Transverse colon (tissue), 4 donors: Measurements from ENCODE around the gene NOVA1. TPM values are rescaled to one million over a fixed set of nuclear protein-coding genes. Genes with fewer than 3 reads are reported as not detected.
A peak's percentile ranks its signal among the peaks of the same experiment; 100 is the strongest.
"Not testable (repeated sequence)": the region's sequence is repeated elsewhere in the genome, so short reads cannot be mapped to it uniquely, and the experiment has no call there.

Experiments used
- DNase-seq: peaks from one replicate; pipeline ENCODE4 v3.0.0-alpha.2; 2019
- H3K27ac ChIP-seq, 4 donors: fragments of 200-600 bp; sonication (generic); 2 replicates each; pipeline ENCODE4 v1.5.1; 2016 to 2018; ENCODE audit warnings: inconsistent platforms in 4 of 4
- H3K27me3 ChIP-seq: fragments of 200-600 bp; sonication (generic); 2 replicates; pipeline ENCODE4 v1.5.1; 2017; ENCODE audit warnings: inconsistent platforms
- H3K36me3 ChIP-seq, 4 donors: fragments of 200-600 bp; sonication (generic); 2 replicates each; pipeline ENCODE4 v1.5.1; 2017 to 2019; ENCODE audit warnings: inconsistent platforms in 4 of 4
- H3K4me1 ChIP-seq, 4 donors: fragments of 200-600 bp; sonication (generic); 2 replicates each; pipeline ENCODE4 v1.5.1; 2017 to 2020; ENCODE audit warnings: inconsistent platforms in 4 of 4
- H3K4me3 ChIP-seq, 4 donors: fragments of 200-600 bp; sonication (generic); 1 replicate in 1 of 4; 2 replicates in 3 of 4; pipeline versions ENCODE4 v1.5.1 to v1.6.1; 2017 to 2019; ENCODE audit warnings: inconsistent platforms in 4 of 4
- H3K9me3 ChIP-seq, 2 donors: fragments of 200-600 bp; sonication (generic); 2 replicates each; pipeline ENCODE4 v1.5.1; 2017 to 2019; ENCODE audit warnings: inconsistent platforms in 2 of 2
- CTCF ChIP-seq, 5 experiments: fragments of 200-600 bp in 3 of 5; fragments of 450-650 bp in 2 of 5; sonication (generic) in 3 of 5; IDR thresholded peaks; 1 replicate in 2 of 5; 2 replicates in 3 of 5; pipeline ENCODE4 v1.5.1; 2016 to 2017; ENCODE audit warnings: antibody characterized with exemption in 5 of 5, inconsistent platforms in 3 of 5, mild to moderate bottlenecking in 2 of 5, moderate library complexity in 1 of 5
- EP300 ChIP-seq: sonication (generic); formaldehyde crosslinking; IDR thresholded peaks from one replicate; pipeline ENCODE4 v1.6.1; 2017; ENCODE audit warnings: antibody characterized with exemption, low read depth
- POLR2A ChIP-seq: fragments of 450-650 bp; IDR thresholded peaks from one replicate; pipeline ENCODE4 v1.6.1; 2016; ENCODE audit warnings: antibody characterized with exemption, mild to moderate bottlenecking, moderate library complexity
- POLR2AphosphoS5 ChIP-seq, 3 donors: sonication (generic); formaldehyde crosslinking; IDR thresholded peaks; one replicate each; pipeline ENCODE4 v1.6.1; 2016; ENCODE audit warnings: antibody characterized with exemption in 3 of 3
- WGBS, 2 donors: methylation state at CpG; one replicate each; pipeline ENCODE4 v1.1.5; 2018; ENCODE audit warnings: low coverage in 1 of 2; 5-methylcytosine and 5-hydroxymethylcytosine counted together
- in situ Hi-C, 4 donors: fragments of 200-750 bp; cut with MboI; loops; one replicate each; pipeline versions ENCODE4 v1.15.0 to v1.15.1; 2017; ENCODE audit warnings: low sequenced_read_pairs in 3 of 4, low pct_ligation_motif_present in 1 of 4, low pct_unique_long_range_greater_than_20kb in 1 of 4
- intact Hi-C: fragments of 100-400 bp; cut with DNase I; formaldehyde crosslinking; loops from one replicate; pipeline ENCODE4 v1.15.1; 2023; ENCODE audit warnings: low total_unique reads
- total RNA-seq, 4 donors: library from RNA; depleted of rRNA; stranded (reverse); fragments of >200 nt; gene quantifications; one replicate each; pipeline ENCODE4 v1.1.0, GENCODE V29; 2016

The NOVA1 gene
- total RNA-seq: 10 to 100 TPM in 1 of 4 donors, 1 to 10 TPM in 3; 3.1 to 20.2 (median 6.2) TPM

GRCh38 chr14:26597589-26598080, at the start of gene NOVA1:
Gene NOVA1, minus strand, starts transcription at chr14:26598033. Its CDS starts 597 bp downstream, at chr14:26597436.
- TF ChIP-seq CTCF (IDR thresholded peaks at IDR 0.05) (no peak), POLR2A (peak; percentile 40)
- H3K27ac ChIP-seq: peak within 1 kb of the TSS; percentile 87 to 95 (median 92)
- H3K9me3 ChIP-seq: no peaks in the 10 kb centered on the region
- peak within 1 kb of the TSS; percentile 63 to 74 (median 72) for H3K4me3 ChIP-seq
- H3K27me3 ChIP-seq: no peaks in the 10 kb centered on the region
- H3K4me1 ChIP-seq: peaks cover 0 to 3% (median 1%) of the 10 kb centered on the region in 4 donors
- no peaks in the 10 kb centered on the region for H3K36me3 ChIP-seq
- intact Hi-C loops (no loop called here), in situ Hi-C loops (no loop called here)
- 0 to 13% methylated on average over 12 to 36 of the region's 36 CpGs for WGBS, 2 donors
- no peak for DNase-seq

DNA sequence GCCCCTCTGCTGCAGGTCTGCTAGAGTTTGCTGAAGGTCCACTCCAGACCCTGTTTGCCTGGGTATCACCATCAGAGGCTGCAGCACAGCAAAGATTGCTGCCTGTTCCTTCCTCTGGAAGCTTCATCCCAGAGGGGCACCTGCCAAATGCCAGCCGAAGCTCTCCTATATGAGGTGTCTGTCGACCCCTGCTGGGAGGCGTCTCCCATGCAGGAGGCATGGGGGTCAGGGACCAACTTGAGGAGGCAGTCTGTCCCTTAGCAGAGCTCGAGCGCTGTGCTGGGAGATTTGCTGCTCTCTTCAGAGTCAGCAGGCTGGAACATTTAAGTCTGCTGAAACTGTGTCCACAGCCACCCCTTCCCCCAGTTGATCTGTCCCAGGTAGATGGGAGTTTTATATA, 47.2 kb upstream of the NOVA1 start:
- DNase-seq, H3K36me3 ChIP-seq, H3K27ac ChIP-seq, H3K9me3 ChIP-seq, in situ Hi-C loops, intact Hi-C loops, H3K4me1 ChIP-seq, H3K4me3 ChIP-seq, H3K27me3 ChIP-seq: not testable (repeated sequence)
- 88% methylated on average over 5 of the region's 5 CpGs; no CpG with 5 or more reads in 1 of the 2 donors for WGBS, 2 donors

- TF ChIP-seq POLR2AphosphoS5 (IDR thresholded peaks at IDR 0.05) (no peak), EP300 (no peak), POLR2A (no peak), CTCF (IDR thresholded peaks at IDR 0.05) (no peak)
- in situ Hi-C loops: no loop called here
- Histone ChIP-seq H3K27me3 (no peaks in the 10 kb centered on the region), H3K36me3 (no peaks in the 10 kb centered on the region), H3K4me1 (no peaks in the 10 kb centered on the region), H3K27ac (no peak overlapping the region), H3K4me3 (no peak overlapping the region), H3K9me3 (no peaks in the 10 kb centered on the region)
- intact Hi-C loops: no loop called here
- DNase-seq: no peak
- WGBS, 2 donors: 47 to 51% methylated on average over 5 of the region's 5 CpGs
Measured at GRCh38 chr14:26636561-26636960, 38.7 kb upstream of the NOVA1 start.

DNA sequence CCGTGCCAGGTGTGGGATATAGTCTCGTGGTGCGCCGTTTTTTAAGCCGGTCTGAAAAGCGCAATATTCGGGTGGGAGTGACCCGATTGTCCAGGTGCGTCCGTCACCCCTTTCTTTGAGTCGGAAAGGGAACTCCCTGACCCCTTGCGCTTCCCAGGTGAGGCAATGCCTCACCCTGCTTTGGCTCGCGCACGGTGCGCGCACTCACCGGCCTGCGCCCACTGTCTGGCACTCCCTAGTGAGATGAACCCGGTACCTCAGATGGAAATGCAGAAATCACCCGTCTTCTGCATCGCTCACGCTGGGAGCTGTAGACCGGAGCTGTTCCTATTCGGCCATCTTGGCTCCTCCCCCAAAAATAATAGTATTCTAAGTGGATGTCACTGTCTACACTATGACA, 37.1 kb upstream of the NOVA1 start:
- intact Hi-C loops, H3K27ac ChIP-seq, H3K36me3 ChIP-seq, H3K4me1 ChIP-seq, DNase-seq, H3K27me3 ChIP-seq, H3K9me3 ChIP-seq, H3K4me3 ChIP-seq, in situ Hi-C loops: not testable (repeated sequence)
- WGBS, 2 donors: 93 to 94% methylated on average over 4 to 25 of the region's 25 CpGs

- intact Hi-C loops: no loop called here
- no peak for TF ChIP-seq POLR2AphosphoS5 (IDR thresholded peaks at IDR 0.05)
- no peaks in the 10 kb centered on the region for H3K4me1 ChIP-seq
- no peaks in the 10 kb centered on the region for H3K27me3 ChIP-seq
- no peak overlapping the region for H3K27ac ChIP-seq
- no peak for DNase-seq
- no peak overlapping the region for H3K4me3 ChIP-seq
- H3K36me3 ChIP-seq: no peaks in the 10 kb centered on the region
- no peaks in the 10 kb centered on the region for H3K9me3 ChIP-seq
- in situ Hi-C loops: no loop called here
Measured at GRCh38 chr14:26626256-26626655, 28.4 kb upstream of the NOVA1 start.

DNA sequence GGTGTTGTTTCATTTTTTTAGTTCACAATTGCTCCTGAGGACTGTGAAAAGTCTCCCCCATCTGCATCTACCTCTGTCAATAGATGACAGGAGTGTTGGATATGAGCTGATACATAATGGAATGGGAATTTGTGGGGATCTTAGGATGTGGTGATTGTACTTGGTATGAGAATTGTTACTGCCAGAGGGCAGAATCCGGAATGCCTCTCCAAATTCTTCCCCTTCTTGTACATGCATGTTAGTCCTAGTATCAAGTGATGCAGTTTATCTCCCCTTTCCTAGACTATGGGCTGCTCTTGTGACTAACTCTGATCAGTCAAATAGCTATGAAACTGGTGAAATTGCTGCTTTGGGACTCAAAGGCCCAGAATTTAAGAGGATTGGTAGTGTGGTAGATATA, 24.8 kb upstream of the NOVA1 start:
- 83 to 85% methylated on average over 1 of the region's 1 CpG for WGBS, 2 donors
- DNase-seq: no peak

More for the DNA sequence above, 24.8 kb upstream of the NOVA1 start:
- intact Hi-C loops (no loop called here), in situ Hi-C loops (no loop called here)
- H3K4me3 ChIP-seq: no peak overlapping the region
- TF ChIP-seq CTCF (IDR thresholded peaks at IDR 0.05) (no peak), EP300 (no peak), POLR2AphosphoS5 (IDR thresholded peaks at IDR 0.05) (no peak), POLR2A (no peak)
- H3K27me3 ChIP-seq: no peaks in the 10 kb centered on the region
- H3K27ac ChIP-seq: no peak overlapping the region
- H3K36me3 ChIP-seq: no peaks in the 10 kb centered on the region
- H3K4me1 ChIP-seq: no peaks in the 10 kb centered on the region
- no peaks in the 10 kb centered on the region for H3K9me3 ChIP-seq
